GM18909 (cell line): ENCODE measurements around the gene FAAP100.
A peak's percentile ranks its signal among the peaks of the same experiment; 100 is the strongest.

Experiments
- ATAC-seq: cut with Tn5 transposase; IDR thresholded peaks from one replicate; pipeline ENCODE4 v1.9.1; 2021; ENCODE audit warnings: mild to moderate bottlenecking; ENCODE audit not compliant: unreplicated experiment, poor library complexity

The FAAP100 gene

GRCh38 chr17:81556863-81557262 is 4.7 kb upstream of the FAAP100 start:
- no peak for ATAC-seq

GRCh38 chr17:81556175-81556691 is 4.1 kb upstream of the FAAP100 start:
- ATAC-seq = no peak

GRCh38 chr17:81553616-81554181 is 1.5 kb upstream of the FAAP100 start:
- no peak for ATAC-seq

- ATAC-seq = peak; percentile 43
Measured at GRCh38 chr17:81553018-81553615, 964 bp upstream of the FAAP100 start.

GRCh38 chr17:81551458-81552243 is 502 bp downstream of the FAAP100 start:
- ATAC-seq = peak; percentile 8

GRCh38 chr17:81550830-81551457 is 1.2 kb downstream of the FAAP100 start:
- no peak for ATAC-seq

GRCh38 chr17:81550285-81550684 is 1.9 kb downstream of the FAAP100 start:
- ATAC-seq = no peak

GRCh38 chr17:81549826-81550225 is 2.3 kb downstream of the FAAP100 start:
- ATAC-seq = no peak

GRCh38 chr17:81549031-81549557 is 3.1 kb downstream of the FAAP100 start:
- ATAC-seq = no peak

GRCh38 chr17:81547614-81547982 is 4.6 kb downstream of the FAAP100 start:
- no peak for ATAC-seq

- no peak for ATAC-seq
Measured at GRCh38 chr17:81546906-81547613, 5.1 kb downstream of the FAAP100 start.

GRCh38 chr17:81545160-81545949 is 6.8 kb downstream of the FAAP100 start:
- ATAC-seq = no peak

- no peak for ATAC-seq
Measured at GRCh38 chr17:81544281-81544974, 7.7 kb downstream of the FAAP100 start.

- ATAC-seq = no peak
Measured at GRCh38 chr17:81543756-81544155, 8.4 kb downstream of the FAAP100 start.

GRCh38 chr17:81543339-81543675 is 8.8 kb downstream of the FAAP100 start:
- ATAC-seq = no peak

- ATAC-seq = no peak
Measured at GRCh38 chr17:81542431-81543338, 9.5 kb downstream of the FAAP100 start.

GRCh38 chr17:81541123-81541522 is 11.0 kb downstream of the FAAP100 start:
- ATAC-seq = no peak

- ATAC-seq = no peak
Measured at GRCh38 chr17:81540676-81541027, 11.5 kb downstream of the FAAP100 start.
